Measurements from ENCODE around the gene CISD1.
A peak's percentile ranks its signal among the peaks of the same experiment; 100 is the strongest.
"Not testable (repeated sequence)": the region's sequence is repeated elsewhere in the genome, so short reads cannot be mapped to it uniquely, and the experiment has no call there.

Gene CISD1

DNA sequence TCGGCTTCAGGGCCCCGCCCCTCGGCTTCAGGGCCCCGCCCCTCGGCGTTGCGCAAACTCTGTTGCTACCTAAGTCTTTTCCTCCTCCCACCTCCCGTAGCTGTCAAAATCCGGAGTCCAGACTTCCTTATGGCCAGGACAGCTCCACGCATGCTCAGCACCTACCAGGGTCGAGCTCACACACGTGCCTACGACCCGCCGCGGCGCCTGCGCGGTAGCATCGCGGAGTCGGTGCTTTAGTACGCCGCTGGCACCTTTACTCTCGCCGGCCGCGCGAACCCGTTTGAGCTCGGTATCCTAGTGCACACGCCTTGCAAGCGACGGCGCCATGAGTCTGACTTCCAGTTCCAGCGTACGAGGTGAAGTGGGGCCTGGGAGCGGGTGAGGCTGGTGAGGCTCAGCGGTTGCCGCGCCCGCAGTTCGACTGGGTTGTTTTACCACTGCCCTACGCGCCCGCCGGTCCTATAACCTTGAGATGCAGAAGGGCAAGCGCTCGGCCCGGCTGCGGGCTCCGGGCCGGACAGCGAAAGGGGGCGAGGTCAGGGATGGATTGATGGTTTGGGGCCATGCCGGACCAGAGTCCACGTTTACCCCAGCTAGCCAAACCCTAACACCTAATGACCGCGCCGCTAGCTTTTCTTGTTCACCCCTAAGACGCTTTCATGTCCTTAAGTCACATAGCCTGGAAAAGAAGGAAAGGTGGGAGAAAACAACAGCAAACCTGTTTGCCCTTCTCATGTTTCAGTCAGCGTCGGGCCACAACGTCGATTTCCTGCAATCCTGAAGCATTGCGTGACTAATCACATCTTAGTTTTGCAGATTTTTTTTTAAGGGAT, at the start of gene CISD1:
Gene CISD1 (plus strand): TSS at position 217 of the 836 bp plus-strand sequence. CDS start 112 bp downstream, at position 329.
- peak within 1 kb of the TSS; percentile 85 for H3K4me3 ChIP-seq (ENCODE audit: low read depth, low read length)

DNA sequence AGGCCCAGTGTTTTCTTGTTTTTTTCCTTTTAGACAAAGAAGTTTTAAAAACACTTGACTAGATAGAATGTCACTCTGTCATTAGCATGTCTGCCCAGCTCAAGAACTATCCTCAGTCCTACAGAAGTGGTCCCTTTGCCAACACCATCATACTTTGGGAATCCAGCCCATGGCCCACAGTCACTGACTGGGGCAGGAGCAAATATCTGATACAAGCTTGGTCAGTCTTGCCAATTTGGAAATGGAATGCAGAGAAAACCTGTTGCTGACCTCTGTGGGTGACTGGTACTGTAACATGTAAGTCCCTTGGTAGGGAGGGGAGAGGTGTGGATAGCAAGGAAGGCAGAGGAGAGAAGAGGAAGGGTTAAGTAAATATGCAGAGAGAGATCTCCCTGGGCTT, 49.1 kb upstream of the CISD1 start:
- H3K4me3 ChIP-seq (ENCODE audit: low read depth, low read length): no peak overlapping the region

- H3K4me3 ChIP-seq (ENCODE audit: low read depth, low read length): no peak overlapping the region
These were observed 48.1 kb upstream of the CISD1 start for GRCh38 chr10:58220769-58221451.

DNA sequence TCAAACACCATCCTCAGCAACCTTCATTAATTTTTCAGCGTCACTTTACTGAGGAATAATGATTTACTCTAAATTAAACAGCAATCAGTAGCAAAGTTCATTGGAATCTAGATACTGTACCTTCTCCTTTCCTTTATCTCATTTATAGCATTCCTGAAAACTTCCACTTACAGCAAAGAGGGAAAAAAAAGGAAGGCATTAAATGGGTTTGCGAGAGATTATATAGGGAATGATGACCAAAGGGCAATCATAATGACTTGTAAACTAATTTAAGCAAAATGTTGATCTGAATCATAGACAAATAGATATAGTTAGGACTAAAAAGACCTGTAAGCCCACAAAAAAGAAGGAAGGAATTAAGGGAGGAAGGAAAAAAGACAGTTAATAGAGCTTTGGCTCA, 43.3 kb upstream of the CISD1 start:
- no peak overlapping the region for H3K4me3 ChIP-seq (ENCODE audit: low read depth, low read length)

DNA sequence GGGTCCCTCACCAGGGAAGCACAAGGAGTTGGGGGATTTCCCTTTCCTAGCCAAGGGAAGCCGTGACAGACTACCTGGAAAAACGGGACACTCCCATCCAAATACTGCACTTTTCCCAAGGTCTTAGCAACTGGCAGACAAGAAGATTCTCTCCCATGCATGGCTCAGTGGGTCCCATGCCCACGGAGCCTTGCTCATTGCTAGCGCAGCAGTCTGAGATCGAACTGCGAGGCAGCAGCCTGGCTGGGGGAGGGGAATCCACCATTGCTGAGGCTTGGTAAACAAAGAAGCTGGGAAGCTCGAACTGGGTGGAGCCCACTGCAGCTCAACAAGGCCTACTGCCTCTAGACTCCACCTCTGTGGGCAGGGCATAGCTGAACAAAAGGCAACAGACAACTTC, 39.1 kb upstream of the CISD1 start:
- H3K4me3 ChIP-seq (ENCODE audit: low read depth, low read length): not testable (repeated sequence)

GRCh38 chr10:58237014-58237834, 31.7 kb upstream of the CISD1 start:
- no peak overlapping the region for H3K4me3 ChIP-seq (ENCODE audit: low read depth, low read length)

- no peak overlapping the region for H3K4me3 ChIP-seq (ENCODE audit: low read depth, low read length)
These were observed 29.3 kb upstream of the CISD1 start for GRCh38 chr10:58239561-58240169.

DNA sequence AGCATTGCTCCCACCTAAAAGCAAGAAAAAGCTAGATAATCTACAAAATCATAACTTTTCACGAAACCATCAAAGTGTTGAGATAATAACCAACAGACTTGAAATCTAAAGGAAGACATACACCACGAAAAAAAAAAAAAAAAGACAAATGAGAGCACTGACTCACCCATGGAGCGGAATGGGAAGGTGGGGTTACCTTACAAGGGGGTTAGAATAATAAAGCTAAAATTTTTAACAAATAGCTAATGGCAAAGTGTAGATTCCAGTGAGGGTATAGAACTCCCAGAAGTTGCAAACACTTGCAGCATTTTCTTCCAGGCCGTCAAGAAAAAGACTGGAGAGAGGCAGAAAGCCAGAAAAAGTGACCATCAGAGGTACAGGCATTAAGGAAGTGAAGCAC, 28.4 kb upstream of the CISD1 start:
- no peak overlapping the region for H3K4me3 ChIP-seq (ENCODE audit: low read depth, low read length)

- no peak overlapping the region for H3K4me3 ChIP-seq (ENCODE audit: low read depth, low read length)
These were observed 27.6 kb upstream of the CISD1 start for GRCh38 chr10:58241346-58241745.

GRCh38 chr10:58243269-58243668, 25.7 kb upstream of the CISD1 start:
- no peak overlapping the region for H3K4me3 ChIP-seq (ENCODE audit: low read depth, low read length)

- H3K4me3 ChIP-seq (ENCODE audit: low read depth, low read length): not testable (repeated sequence)
These were observed 25.2 kb upstream of the CISD1 start for GRCh38 chr10:58243801-58244200.

GRCh38 chr10:58244242-58244641, 24.7 kb upstream of the CISD1 start:
- H3K4me3 ChIP-seq (ENCODE audit: low read depth, low read length): not testable (repeated sequence)

DNA sequence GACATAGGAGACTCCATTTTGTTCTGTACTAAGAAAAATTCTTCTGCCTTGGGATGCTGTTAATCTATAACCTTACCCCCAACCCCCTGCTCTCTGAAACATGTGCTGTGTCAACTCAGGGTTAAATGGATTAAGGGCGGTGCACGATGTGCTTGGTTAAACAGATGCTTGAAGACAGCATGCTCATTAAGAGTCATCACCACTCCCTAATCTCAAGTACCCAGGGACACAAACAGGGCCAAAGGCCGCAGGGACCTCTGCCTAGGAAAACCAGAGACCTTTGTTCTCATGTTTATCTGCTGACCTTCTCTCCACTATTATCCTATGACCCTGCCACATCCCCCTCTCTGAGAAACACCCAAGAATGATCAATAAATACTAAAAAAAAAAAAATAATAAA, 24.3 kb upstream of the CISD1 start:
- not testable (repeated sequence) for H3K4me3 ChIP-seq (ENCODE audit: low read depth, low read length)

- no peak overlapping the region for H3K4me3 ChIP-seq (ENCODE audit: low read depth, low read length)
These were observed 15.8 kb upstream of the CISD1 start for GRCh38 chr10:58253184-58253583.

DNA sequence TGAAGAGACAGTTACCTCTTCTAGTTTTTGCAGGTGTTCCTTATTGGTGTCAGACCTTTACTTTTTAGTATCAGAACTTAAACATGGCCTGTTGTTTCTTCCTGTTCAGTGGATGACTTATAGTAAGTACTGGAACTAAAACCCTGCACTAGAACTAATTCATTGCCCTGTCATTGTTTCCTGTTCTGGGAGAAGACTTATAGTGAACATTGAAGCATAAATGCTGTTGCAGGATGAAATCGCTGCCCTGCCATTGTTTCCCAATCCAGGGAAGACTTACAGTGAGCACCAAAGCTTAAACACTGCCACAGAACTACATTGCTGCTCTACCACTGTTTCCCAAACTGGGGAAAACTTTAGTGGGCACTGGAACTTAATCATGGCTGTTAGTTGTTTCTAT, 14.3 kb upstream of the CISD1 start:
- H3K4me3 ChIP-seq (ENCODE audit: low read depth, low read length): no peak overlapping the region

DNA sequence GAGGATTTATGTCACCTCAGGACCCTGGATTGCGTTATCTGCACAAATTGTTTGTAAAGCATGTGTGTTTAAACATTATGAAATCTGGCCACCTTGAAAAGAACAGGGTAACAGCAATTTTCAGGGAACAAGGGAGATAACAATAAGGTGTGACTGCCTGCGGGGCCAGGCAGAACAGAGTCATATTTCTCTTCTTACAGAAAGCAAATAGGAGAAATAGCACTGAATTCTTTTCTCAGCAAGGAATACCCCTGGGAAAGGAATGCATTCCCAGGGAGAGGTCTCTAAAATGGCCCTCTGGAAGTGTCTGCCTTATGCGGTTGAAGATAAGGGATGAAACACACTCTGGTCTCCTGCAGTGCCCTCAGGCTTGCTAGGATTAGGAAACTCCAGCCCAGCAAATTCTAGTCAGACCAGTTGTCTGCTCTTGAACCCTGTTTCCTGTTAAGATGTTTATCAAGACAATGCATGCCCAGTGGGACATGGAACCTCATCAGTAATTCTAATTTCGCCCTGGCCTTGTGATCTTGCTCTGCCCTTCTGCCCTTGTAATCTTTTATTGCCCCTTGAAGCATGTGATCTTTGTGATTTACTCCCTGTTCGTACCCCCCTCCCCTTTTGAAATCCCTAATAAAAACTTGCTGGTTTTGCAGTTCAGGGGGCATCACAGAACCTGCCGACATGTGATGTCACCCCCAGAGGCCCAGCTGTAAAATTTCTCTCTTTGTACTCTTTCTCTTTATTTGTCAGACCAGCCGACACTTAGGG, 12.8 kb upstream of the CISD1 start:
- not testable (repeated sequence) for H3K4me3 ChIP-seq (ENCODE audit: low read depth, low read length)

- no peak overlapping the region for H3K4me3 ChIP-seq (ENCODE audit: low read depth, low read length)
These were observed 9.8 kb upstream of the CISD1 start for GRCh38 chr10:58258977-58259692.

DNA sequence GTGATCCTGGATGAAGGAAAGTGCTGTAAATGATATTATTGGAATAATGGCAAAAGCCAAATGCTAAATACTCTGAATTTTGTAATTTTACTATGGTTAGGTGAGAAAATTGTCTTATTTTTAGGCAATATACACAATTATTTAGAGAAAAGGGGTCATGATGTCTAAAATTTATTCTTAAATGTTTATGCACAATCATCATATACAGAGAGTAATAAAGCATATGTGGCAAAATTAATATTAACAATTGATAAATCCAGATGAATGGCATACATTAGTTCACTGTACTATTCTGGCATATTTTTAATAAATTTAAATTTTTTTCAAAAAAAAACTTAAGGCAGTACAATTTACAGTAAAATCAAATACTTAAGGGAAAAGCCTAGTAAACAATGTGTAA, 8.6 kb upstream of the CISD1 start:
- no peak overlapping the region for H3K4me3 ChIP-seq (ENCODE audit: low read depth, low read length)

- H3K4me3 ChIP-seq (ENCODE audit: low read depth, low read length): no peak overlapping the region
These were observed 6.2 kb upstream of the CISD1 start for GRCh38 chr10:58262766-58263165.

- no peak overlapping the region for H3K4me3 ChIP-seq (ENCODE audit: low read depth, low read length)
These were observed 4.2 kb upstream of the CISD1 start for GRCh38 chr10:58264780-58265179.
